K562 (cell line): ENCODE data around the gene MKNK1. TPM values are rescaled to one million over a fixed set of nuclear protein-coding genes. Genes with fewer than 3 reads are reported as not detected.

Experiments used
- ATAC-seq: fragments of 200-7000 bp; cut with Tn5 transposase; 3 replicates; pipeline ENCODE4 v1.9.1; 2020; ENCODE audit warnings: moderate library complexity
- BruUV-seq: library from RNA; stranded (reverse); fragments of 400-500 nt; replicated peaks from 2 replicates; lab custom pipeline; 2021; lab: Mats Ljungman, UMichigan
- CTCF ChIA-PET: fragments of 300-600 bp; formaldehyde crosslinking; extraction: SDS; loops from one replicate; lab custom pipeline; 2021; ENCODE audit warnings: low intra/inter-chr PET ratio; lab: Yijun Ruan, JAX
- POLR2A ChIA-PET: fragments of 300-600, 350-650 bp; sonication (Branson Sonifier 250); formaldehyde crosslinking; extraction: SDS; loops from one replicate; lab custom pipeline; 2021; ENCODE audit warnings: antibody characterized with exemption, inconsistent platforms; lab: Yijun Ruan, JAX
- DNase-seq, 4 experiments: peaks; one replicate each; pipeline versions ENCODE4 v3.0.0 to v3.0.0-alpha.2; 2011 to 2018; ENCODE audit warnings: low spot score in 3 of 4, mixed read lengths in 3 of 4; ENCODE audit errors: extremely low read depth in 1 of 4
- FAIRE-seq: peaks from 2 replicates; lab custom pipeline; 2011; peaks lifted over from hg19 to GRCh38; lab: Jason Lieb, UNC
- H2AFZ ChIP-seq: 2 replicates; pipeline ENCODE4 v1.6.0; 2011; ENCODE audit warnings: low read depth, low read length, control low read depth, inconsistent platforms
- H3K27ac ChIP-seq: fragments of 200-600 bp; 3 replicates; pipeline ENCODE4 v1.8.0; 2011; ENCODE audit warnings: low read depth, mild to moderate bottlenecking, control low read depth, inconsistent platforms, low read length, moderate library complexity, mixed read lengths; ENCODE audit errors: extremely low read depth
- H3K27me3 ChIP-seq, 2 experiments: fragments of 300-600 bp in 1 of 2; 2 replicates in 1 of 2; 3 replicates in 1 of 2; pipeline versions ENCODE4 v1.6.0 to v1.8.0; 2011; ENCODE audit warnings: inconsistent platforms in 2 of 2, low read length in 2 of 2, mild to moderate bottlenecking in 1 of 2, mixed read lengths in 1 of 2, moderate library complexity in 1 of 2; ENCODE audit not compliant: control insufficient read depth in 2 of 2, insufficient read depth in 2 of 2
- H3K36me3 ChIP-seq: fragments of 300-600 bp; 3 replicates; pipeline ENCODE4 v1.8.0; 2011; ENCODE audit warnings: mild to moderate bottlenecking, low read length, inconsistent platforms; ENCODE audit not compliant: control insufficient read depth, insufficient read depth
- H3K4me1 ChIP-seq, 2 experiments: fragments of 200-600 bp in 1 of 2; replicated peaks in 1 of 2; 2 replicates in 1 of 2; 3 replicates in 1 of 2; pipeline versions ENCODE4 v1.5.1 to v1.8.0; 2011; ENCODE audit warnings: inconsistent platforms in 2 of 2, low read length in 2 of 2, mild to moderate bottlenecking in 1 of 2, mixed read lengths in 1 of 2, moderate library complexity in 1 of 2; ENCODE audit not compliant: control insufficient read depth in 2 of 2, insufficient read depth in 2 of 2
- H3K4me2 ChIP-seq: 2 replicates; pipeline ENCODE4 v1.6.1; 2011; ENCODE audit warnings: low read length, control low read depth, inconsistent platforms, mixed read lengths; ENCODE audit not compliant: insufficient read depth
- H3K4me3 ChIP-seq: fragments of 200-600 bp; sonication (generic), shearing (Covaris generic); 2 replicates; pipeline ENCODE4 v1.5.1; 2016; ENCODE audit warnings: control low read depth, inconsistent platforms
- H3K79me2 ChIP-seq: fragments of 200-600 bp; 3 replicates; pipeline ENCODE4 v1.8.0; 2011; ENCODE audit warnings: low read length, inconsistent platforms; ENCODE audit not compliant: control insufficient read depth, insufficient read depth
- H3K9ac ChIP-seq, 2 experiments: 2 replicates each; pipeline versions ENCODE4 v1.6.0 to v1.6.1; 2011; ENCODE audit warnings: low read depth in 2 of 2, low read length in 2 of 2, control low read depth in 1 of 2, inconsistent platforms in 1 of 2, mild to moderate bottlenecking in 1 of 2, mixed read lengths in 1 of 2; ENCODE audit not compliant: insufficient read depth in 1 of 2
- H3K9me1 ChIP-seq: one replicate; pipeline ENCODE4 v1.6.0; 2011; ENCODE audit warnings: inconsistent platforms, mild to moderate bottlenecking, low read length, moderate library complexity; ENCODE audit not compliant: control insufficient read depth, insufficient read depth
- H3K9me3 ChIP-seq: replicated peaks from 2 replicates; pipeline ENCODE4 v1.5.1; 2011; ENCODE audit warnings: low read depth, low read length, inconsistent platforms; ENCODE audit not compliant: control insufficient read depth, insufficient read depth
- H4K20me1 ChIP-seq: replicated peaks from 2 replicates; pipeline ENCODE4 v1.6.1; 2011; ENCODE audit warnings: low read length, inconsistent platforms, mixed read lengths; ENCODE audit not compliant: control insufficient read depth, insufficient read depth
- BRCA1 ChIP-seq, 2 experiments: fragments of 450-650 bp in 1 of 2; sonication (generic) in 1 of 2; formaldehyde crosslinking in 1 of 2; IDR thresholded peaks; 2 replicates each; pipeline versions ENCODE4 v1.5.0 to v1.6.1; 2017 to 2020; ENCODE audit warnings: mild to moderate bottlenecking in 1 of 2, missing genetic modification reagents in 1 of 2
- E2F4 ChIP-seq: sonication (generic); formaldehyde crosslinking; IDR thresholded peaks from 2 replicates; pipeline ENCODE4 v1.8.0; 2022; ENCODE audit warnings: mild to moderate bottlenecking, low read depth, missing genetic modification reagents
- GABPB1 ChIP-seq: sonication (generic); formaldehyde crosslinking; IDR thresholded peaks from 2 replicates; pipeline ENCODE4 v1.8.0; 2022; ENCODE audit warnings: mild to moderate bottlenecking, missing genetic modification reagents
- HCFC1 ChIP-seq: IDR thresholded peaks from 2 replicates; pipeline ENCODE4 v1.6.1; 2012; ENCODE audit warnings: low read depth, low read length, improper control_type of control experiment
- LCOR ChIP-seq: sonication (generic); formaldehyde crosslinking; IDR thresholded peaks from 2 replicates; pipeline ENCODE4 v1.8.0; 2022; ENCODE audit warnings: mild to moderate bottlenecking, missing genetic modification reagents
- MEIS2 ChIP-seq: fragments of 450-650 bp; IDR thresholded peaks from 2 replicates; pipeline ENCODE4 v1.6.1; 2014; ENCODE audit warnings: mild to moderate bottlenecking; ENCODE audit not compliant: partially characterized antibody
- MTF1 ChIP-seq: fragments of 250-450 bp; sonication (Bioruptor Pico); IDR thresholded peaks from 2 replicates; pipeline ENCODE4 v1.9.0; 2021; ENCODE audit warnings: moderate library complexity, mild to moderate bottlenecking, inconsistent platforms, borderline replicate concordance
- NBN ChIP-seq: fragments of 450-650 bp; IDR thresholded peaks from 2 replicates; pipeline ENCODE4 v1.6.1; 2016; ENCODE audit warnings: low read depth, mild to moderate bottlenecking
- NFIC ChIP-seq: fragments of 450-650 bp; IDR thresholded peaks from 2 replicates; pipeline ENCODE4 v1.6.1; 2017; ENCODE audit warnings: mild to moderate bottlenecking, inconsistent platforms
- NR1H2 ChIP-seq: sonication (generic); formaldehyde crosslinking; IDR thresholded peaks from 2 replicates; pipeline ENCODE4 v1.4.0; 2020; ENCODE audit warnings: mild to moderate bottlenecking, missing genetic modification reagents
- NUFIP1 ChIP-seq: fragments of 450-650 bp; IDR thresholded peaks from 2 replicates; pipeline ENCODE4 v1.6.1; 2018; ENCODE audit not compliant: partially characterized antibody
- SNAPC5 ChIP-seq: fragments of 250-450 bp; sonication (Bioruptor Pico); IDR thresholded peaks from 2 replicates; pipeline ENCODE4 v1.8.0; 2021; ENCODE audit warnings: moderate library complexity, mild to moderate bottlenecking, inconsistent platforms
- TARDBP ChIP-seq: fragments of 450-650 bp; IDR thresholded peaks from 2 replicates; pipeline ENCODE4 v1.6.1; 2016
- ZBTB1 ChIP-seq: sonication (generic); formaldehyde crosslinking; IDR thresholded peaks from 2 replicates; pipeline ENCODE4 v1.8.1; 2023; ENCODE audit warnings: missing genetic modification reagents, low read depth, mild to moderate bottlenecking, borderline replicate concordance
- ZNF212 ChIP-seq: fragments of 450-650 bp; formaldehyde crosslinking; IDR thresholded peaks from 2 replicates; pipeline ENCODE4 v1.4.0; 2020; ENCODE audit warnings: mild to moderate bottlenecking
- ZNF780A ChIP-seq: fragments of 250-450 bp; sonication (Bioruptor Pico); IDR thresholded peaks from 2 replicates; pipeline ENCODE4 v1.5.0; 2021; ENCODE audit warnings: mild to moderate bottlenecking
- ZZZ3 ChIP-seq: fragments of 450-650 bp; IDR thresholded peaks from 2 replicates; pipeline ENCODE4 v1.6.1; 2016; ENCODE audit warnings: antibody characterized with exemption, mild to moderate bottlenecking, moderate library complexity
- WGBS: fragments of 100-300 bp; shearing (Covaris generic); methylation state at CpG from one replicate; pipeline ENCODE4 v1.1.6; 2016; ENCODE audit warnings: low coverage, mixed read lengths; ENCODE audit not compliant: insufficient coverage; ENCODE audit errors: missing lambda C conversion rate; 5-methylcytosine and 5-hydroxymethylcytosine counted together
- in situ Hi-C: fragments of 300-500 bp; cut with MboI; formaldehyde crosslinking; loops from 4 replicates; pipeline ENCODE4 v1.15.0; 2018; ENCODE audit warnings: inconsistent platforms, mixed read lengths
- intact Hi-C: fragments of 100-400 bp; cut with micrococcal nuclease; formaldehyde crosslinking; loops from 2 replicates; pipeline ENCODE4 v1.14.2; 2022
- polyA plus RNA-seq, 8 experiments: library from polyadenylated mRNA; depleted of rRNA in 4 of 8; stranded (reverse) in 5 of 8; unstranded in 3 of 8; fragments of >200 nt; fragmentation: Nextera tagmentation in 2 of 8; fragmentation: Illumina TruSeq in 1 of 8; extraction: Ambion mirVana in 2 of 8; extraction: Trizol in 1 of 8; gene quantifications; 2 replicates each; pipeline versions ENCODE4 v1.2.1 to v1.2.3, GENCODE V29; 2011 to 2014; ENCODE audit warnings: inconsistent platforms in 1 of 8, missing spikeins in 1 of 8
- total RNA-seq, 7 experiments: library from RNA; depleted of rRNA in 6 of 7; stranded (reverse); fragments of >200 nt in 6 of 7; fragmentation: Illumina TruSeq in 2 of 7; extraction: Trizol in 2 of 7; gene quantifications; 2 replicates each; pipeline versions ENCODE4 v1.2.1 to v1.2.3, GENCODE V29; 2011 to 2021; ENCODE audit warnings: low replicate concordance in 1 of 7

MKNK1 gene
- total and polyA plus RNA-seq, 9 of the 15 experiments (the other 6 are each of a cell fraction or from before 2014, with no cell fraction given) = 27.7 to 51.3 (median 43.7) TPM

- no peak for TF ChIP-seq MTF1
- no peak for TF ChIP-seq NUFIP1
- TF ChIP-seq ZZZ3 = no peak
- no peak for TF ChIP-seq NR1H2 (CRISPR knock-in tag)
- TF ChIP-seq LCOR (CRISPR knock-in tag) = no peak
- TF ChIP-seq E2F4 (CRISPR knock-in tag) = no peak
- TF ChIP-seq ZNF780A (CRISPR knock-in tag) = no peak
Measured at GRCh38 chr1:46621930-46622329, 17.9 kb upstream of the MKNK1 start (continued).

- intact Hi-C loops (loop anchor here (5.0 kb wide), 1 partner anchor 62 kb away; no protein-coding TSS in a partner anchor), in situ Hi-C loops (loop anchor here (5.0 kb wide), 1 partner anchor 103 kb away; no protein-coding TSS in a partner anchor)
- H3K27ac ChIP-seq = no peak overlapping the region
- peaks cover 4% of the 10 kb centered on the region; the same call in 2 of the 3 replicates for H3K79me2 ChIP-seq
- H3K4me1 ChIP-seq = peaks cover 27 to 31% of the 10 kb centered on the region in 2 experiments
- H3K9me1 ChIP-seq = no peaks in the 10 kb centered on the region
- ATAC-seq = no peak
- TF ChIP-seq NFIC = no peak
- TF ChIP-seq BRCA1 (IDR thresholded peaks at IDR 0.05) = no peak
- 0 out of 2 replicates have a peak, but pooled peaks have one; percentile 30 for TF ChIP-seq BRCA1 (CRISPR knock-in tag; IDR thresholded peaks at IDR 0.05)
- no peak for TF ChIP-seq ZBTB1 (CRISPR knock-in tag)
- TF ChIP-seq GABPB1 (CRISPR knock-in tag) = no peak
- no peak for TF ChIP-seq ZNF212 (CRISPR knock-in tag)
- peak; percentile 28 for TF ChIP-seq MEIS2
- no peak for TF ChIP-seq SNAPC5 (CRISPR knock-in tag)
- no peak for TF ChIP-seq NBN
- TF ChIP-seq HCFC1 = no peak
- no peak for TF ChIP-seq TARDBP
- no peaks in the 10 kb centered on the region for H3K36me3 ChIP-seq
- no peak overlapping the region for H2AFZ ChIP-seq
- H4K20me1 ChIP-seq = peaks cover 3% of the 10 kb centered on the region; the same call in 1 of the 2 replicates
- no peak for FAIRE-seq
- POLR2A ChIA-PET = interaction anchor here (0.5 to 2.7 kb wide), 9 partner anchors 10 to 615 kb away, joined by 3 to 12 read pairs (median 3); no protein-coding TSS in a partner anchor
- CTCF ChIA-PET = no interaction called here
- DNase-seq = peak in 1 of 4 experiments; percentile 10
- H3K4me3 ChIP-seq = no peak overlapping the region
- BruUV-seq = no TSS peak
- no peak overlapping the region for H3K4me2 ChIP-seq
- H3K27me3 ChIP-seq = no peaks in the 10 kb centered on the region
- WGBS = 22% methylated on average over 5 of the region's 5 CpGs
- no peak overlapping the region for H3K9ac ChIP-seq
- no peaks in the 10 kb centered on the region for H3K9me3 ChIP-seq
Measured at GRCh38 chr1:46619656-46620258, 15.7 kb upstream of the MKNK1 start.
